ENCODE results near the gene ASTE1. TPM values are rescaled to one million over a fixed set of nuclear protein-coding genes. Genes with fewer than 3 reads are reported as not detected.
"Not testable (repeated sequence)": the region's sequence is repeated elsewhere in the genome, so short reads cannot be mapped to it uniquely, and the experiment has no call there.

Gene ASTE1, protein sequence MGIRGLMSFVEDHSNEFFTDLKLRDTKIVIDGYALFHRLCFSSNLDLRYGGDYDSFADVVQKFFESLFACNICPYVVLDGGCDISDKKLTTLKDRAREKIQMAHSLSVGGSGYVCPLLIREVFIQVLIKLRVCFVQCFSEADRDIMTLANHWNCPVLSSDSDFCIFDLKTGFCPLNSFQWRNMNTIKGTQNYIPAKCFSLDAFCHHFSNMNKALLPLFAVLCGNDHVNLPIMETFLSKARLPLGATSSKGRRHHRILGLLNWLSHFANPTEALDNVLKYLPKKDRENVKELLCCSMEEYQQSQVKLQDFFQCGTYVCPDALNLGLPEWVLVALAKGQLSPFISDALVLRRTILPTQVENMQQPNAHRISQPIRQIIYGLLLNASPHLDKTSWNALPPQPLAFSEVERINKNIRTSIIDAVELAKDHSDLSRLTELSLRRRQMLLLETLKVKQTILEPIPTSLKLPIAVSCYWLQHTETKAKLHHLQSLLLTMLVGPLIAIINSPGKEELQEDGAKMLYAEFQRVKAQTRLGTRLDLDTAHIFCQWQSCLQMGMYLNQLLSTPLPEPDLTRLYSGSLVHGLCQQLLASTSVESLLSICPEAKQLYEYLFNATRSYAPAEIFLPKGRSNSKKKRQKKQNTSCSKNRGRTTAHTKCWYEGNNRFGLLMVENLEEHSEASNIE
- 7.7 TPM for total RNA-seq

GRCh38 chr3:131026321-131027151, at the start of gene ASTE1, which contains the start of gene NEK11:
TSS of gene ASTE1 (minus strand) at chr3:131026825. CDS start at chr3:131025306, 1,519 bp downstream.
TSS of gene NEK11 (plus strand) at chr3:131026877. CDS start at chr3:131029709, 2,832 bp downstream.
- DNase-seq (ENCODE audit: low spot score) (peak; percentile 93), ATAC-seq (peak; percentile 100)
- intact Hi-C loops (cut with DNase I), result no loop called here

DNA sequence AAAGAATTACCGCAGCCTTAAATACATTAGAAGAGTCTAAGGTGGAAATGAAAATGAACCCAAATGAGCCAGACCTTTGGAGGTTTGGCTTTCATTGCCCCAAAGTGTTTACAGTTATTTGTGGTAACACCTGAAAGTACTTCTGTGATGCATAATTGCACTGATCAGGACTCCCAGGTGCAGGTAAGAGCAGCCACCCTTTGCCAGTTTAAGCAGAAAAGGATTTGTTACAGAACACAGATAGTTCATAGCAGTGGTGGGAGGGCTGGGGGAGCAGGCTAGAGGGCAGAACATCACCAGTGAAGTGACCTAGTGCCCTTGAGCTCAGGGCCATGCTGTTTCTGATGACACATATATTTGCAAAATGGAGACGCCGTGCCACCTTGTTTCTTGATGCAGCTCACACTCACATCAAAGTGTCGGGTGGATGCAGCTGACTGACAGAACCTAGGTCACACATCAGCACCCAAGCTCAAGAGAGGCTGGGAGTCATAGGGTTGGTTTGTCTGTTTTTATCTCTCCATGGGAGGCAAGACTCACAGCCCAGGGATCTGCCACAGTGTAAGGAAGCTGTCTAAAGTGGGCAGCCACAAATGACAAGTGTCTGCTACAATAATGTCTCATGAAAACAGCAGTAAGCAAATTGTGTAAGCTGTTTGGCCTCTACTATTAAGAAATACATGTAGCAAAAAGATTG, 49.2 kb upstream of the ASTE1 start:
- ATAC-seq, result no peak
- intact Hi-C loops (cut with DNase I), result no loop called here
- no peak for DNase-seq (ENCODE audit: low spot score)

GRCh38 chr3:131072845-131073244, 46.2 kb upstream of the ASTE1 start:
- ATAC-seq, result peak; percentile 70

GRCh38 chr3:131072099-131072559, 45.5 kb upstream of the ASTE1 start:
- ATAC-seq (no peak), DNase-seq (ENCODE audit: low spot score) (no peak)
- intact Hi-C loops (cut with DNase I), result no loop called here

More at GRCh38 chr3:131072845-131073244, 46.2 kb upstream of the ASTE1 start:
- intact Hi-C loops (cut with DNase I), result no loop called here
- no peak for DNase-seq (ENCODE audit: low spot score)

DNA sequence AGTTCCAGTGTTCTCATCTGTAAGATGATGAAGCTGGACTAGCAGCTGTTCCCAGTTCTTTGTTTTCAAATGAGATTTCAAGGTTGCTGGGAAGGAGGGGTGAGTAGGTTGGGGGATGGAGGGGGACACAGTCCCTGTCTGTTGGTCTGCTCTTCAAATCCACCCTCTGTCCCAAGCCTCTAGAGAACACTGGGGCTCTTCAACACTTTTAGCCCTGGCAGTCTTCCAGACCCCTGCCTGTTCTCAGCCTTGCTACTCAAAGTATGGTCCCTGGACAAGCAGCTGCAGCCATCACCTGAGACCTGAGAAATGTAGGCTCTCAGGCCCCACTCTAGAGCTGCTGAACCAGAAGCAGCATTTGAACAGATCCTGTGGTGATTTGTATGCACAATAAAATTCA, 41.4 kb upstream of the ASTE1 start:
- no peak for DNase-seq (ENCODE audit: low spot score)
- intact Hi-C loops (cut with DNase I), result no loop called here
- ATAC-seq, result no peak

- no peak for DNase-seq (ENCODE audit: low spot score)
- intact Hi-C loops (cut with DNase I), result no loop called here
- ATAC-seq, result no peak
Measured at GRCh38 chr3:131053043-131053859, 26.6 kb upstream of the ASTE1 start.

DNA sequence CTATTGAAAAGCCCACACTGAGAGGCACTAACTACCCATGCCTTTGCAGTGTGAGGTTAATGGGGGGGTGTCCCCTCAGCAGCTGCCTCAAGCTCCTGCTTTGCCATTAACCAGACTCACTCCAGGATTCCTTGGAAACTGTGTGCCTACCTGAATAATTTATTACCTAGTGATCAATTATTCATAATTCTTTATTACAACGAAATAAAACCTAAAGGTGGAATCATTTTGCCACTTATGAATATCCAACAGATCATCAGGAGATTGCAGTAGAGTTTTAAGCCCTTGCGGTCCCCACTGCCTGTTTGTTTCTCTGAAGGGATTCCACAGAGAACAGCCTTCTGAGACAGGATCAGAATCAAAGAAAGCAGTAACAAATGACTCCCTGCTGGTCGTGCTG, 23.4 kb upstream of the ASTE1 start:
- ATAC-seq (no peak), DNase-seq (ENCODE audit: low spot score) (no peak)
- intact Hi-C loops (cut with DNase I), result no loop called here

GRCh38 chr3:131048030-131048429, 21.4 kb upstream of the ASTE1 start:
- ATAC-seq (no peak), DNase-seq (ENCODE audit: low spot score) (no peak)
- intact Hi-C loops (cut with DNase I), result no loop called here

GRCh38 chr3:131047582-131047981, 21.0 kb upstream of the ASTE1 start:
- intact Hi-C loops (cut with DNase I), result no loop called here
- DNase-seq (ENCODE audit: low spot score) (no peak), ATAC-seq (no peak)

DNA sequence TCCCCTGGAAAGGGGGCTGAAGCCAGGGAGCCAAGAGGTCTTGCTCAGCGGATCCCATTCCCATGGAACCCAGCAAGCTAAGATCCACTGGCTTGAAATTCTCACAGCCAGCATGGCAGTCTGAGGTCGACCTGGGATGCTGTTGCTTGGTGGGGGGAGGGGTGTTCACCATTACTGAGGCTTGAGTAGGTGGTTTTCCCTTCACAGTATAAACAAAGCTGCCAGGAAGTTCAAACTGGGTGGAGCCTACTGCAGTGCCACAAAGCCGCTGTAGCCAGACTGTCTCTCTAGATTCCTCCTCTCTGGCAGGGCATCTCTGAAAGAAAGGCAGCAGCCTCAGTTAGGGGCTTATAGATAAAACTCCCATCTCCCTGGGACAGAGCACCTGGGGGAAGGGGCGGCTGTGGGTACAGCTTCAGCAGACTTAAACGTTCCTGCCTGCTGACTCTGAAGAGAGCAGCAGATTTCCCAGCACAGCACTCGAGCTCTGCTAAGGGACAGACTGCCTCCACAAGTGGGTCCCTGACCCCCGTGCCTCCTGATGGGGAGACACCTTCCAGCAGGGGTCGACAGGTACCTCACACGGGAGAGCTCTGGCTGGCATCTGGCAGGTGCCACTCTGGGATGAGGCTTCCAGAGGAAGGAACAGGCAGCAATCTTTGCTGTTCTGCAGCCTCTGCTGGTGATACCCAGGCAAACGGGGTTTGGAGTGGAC, 15.8 kb upstream of the ASTE1 start:
- DNase-seq (ENCODE audit: low spot score); ATAC-seq; intact Hi-C loops (cut with DNase I): not testable (repeated sequence)

GRCh38 chr3:131038326-131038725, 11.7 kb upstream of the ASTE1 start:
- no peak for ATAC-seq
- DNase-seq (ENCODE audit: low spot score), result no peak
- intact Hi-C loops (cut with DNase I), result no loop called here

GRCh38 chr3:131036986-131037385, 10.4 kb upstream of the ASTE1 start:
- intact Hi-C loops (cut with DNase I), result no loop called here
- no peak for ATAC-seq
- no peak for DNase-seq (ENCODE audit: low spot score)

DNA sequence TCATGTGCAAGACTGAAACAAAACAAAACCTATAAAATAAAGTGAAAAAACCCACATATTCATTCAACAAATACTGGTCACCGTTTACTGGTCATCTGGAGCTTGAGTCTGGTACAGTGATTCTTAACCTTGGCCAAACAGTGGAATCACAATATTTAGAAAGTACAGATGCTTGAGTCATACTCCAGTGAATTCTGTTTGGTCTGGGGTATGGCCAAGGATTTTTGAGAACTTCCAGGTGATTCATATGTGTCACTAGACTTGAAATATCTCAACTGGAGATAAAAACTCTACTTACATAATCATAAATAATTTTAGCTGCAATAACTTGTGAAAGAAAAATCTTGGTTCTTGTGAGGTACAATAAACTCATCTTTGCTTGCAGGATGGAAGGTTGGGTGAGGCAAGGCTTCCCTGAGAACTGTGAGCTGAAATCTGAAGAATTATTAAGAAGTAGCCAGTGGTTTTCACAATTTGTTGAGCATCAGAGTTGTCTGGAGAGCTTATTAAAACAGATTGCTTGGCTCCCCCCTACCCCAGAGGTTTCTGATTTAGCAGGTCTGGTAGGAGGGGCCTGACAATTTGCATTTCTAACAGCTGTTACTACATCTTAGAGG, 9.7 kb upstream of the ASTE1 start:
- intact Hi-C loops (cut with DNase I), result no loop called here
- DNase-seq (ENCODE audit: low spot score), result no peak
- no peak for ATAC-seq

DNA sequence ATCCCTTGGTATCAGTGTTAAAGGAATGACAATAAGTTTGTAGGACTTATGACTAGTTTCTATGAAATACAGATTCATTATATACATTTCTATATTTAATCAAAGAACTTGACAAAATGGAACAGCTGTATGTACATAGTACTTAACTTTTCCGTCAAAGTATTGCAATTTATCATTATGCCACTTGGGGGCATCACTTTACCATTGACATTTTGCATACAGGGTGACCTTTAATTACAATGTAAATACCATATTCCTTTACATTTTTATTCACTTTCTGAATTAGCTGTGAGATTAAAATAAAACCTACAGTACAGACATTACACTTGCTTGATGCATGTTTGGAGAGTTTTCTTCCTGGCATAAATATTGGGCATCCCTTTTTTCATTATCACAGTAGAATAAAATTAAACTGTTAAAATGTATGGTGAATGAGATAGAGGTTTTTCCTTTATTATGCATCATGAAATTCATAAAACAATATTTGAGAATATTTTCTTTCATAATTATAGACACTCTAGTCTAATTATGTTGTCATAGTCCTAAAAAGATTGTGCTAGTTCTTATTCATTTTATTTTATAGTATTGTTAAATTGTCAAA, 7.0 kb upstream of the ASTE1 start:
- DNase-seq (ENCODE audit: low spot score) (no peak), ATAC-seq (no peak)
- intact Hi-C loops (cut with DNase I), result no loop called here

- intact Hi-C loops (cut with DNase I), result no loop called here
- no peak for ATAC-seq
Measured at GRCh38 chr3:131031660-131032059, 5.0 kb upstream of the ASTE1 start.

DNA sequence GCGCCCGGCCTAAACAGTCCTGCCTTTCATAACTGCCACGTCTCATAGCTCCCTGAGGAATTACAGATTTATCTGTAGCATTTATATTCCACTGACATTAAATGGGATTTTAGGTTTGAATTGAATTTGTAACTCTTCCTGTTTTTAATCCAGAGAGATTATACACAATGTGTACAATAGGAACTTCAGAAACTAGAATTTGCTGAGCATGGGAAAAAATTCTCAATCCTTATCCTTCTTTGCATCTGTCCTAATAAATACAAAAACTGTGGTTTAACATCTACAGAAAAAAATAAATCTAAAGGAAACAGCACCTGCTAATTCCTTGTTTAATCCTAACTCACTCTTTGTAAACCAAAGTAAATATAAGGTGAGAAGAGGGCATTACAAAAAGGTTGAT, 2.2 kb upstream of the ASTE1 start:
- intact Hi-C loops (cut with DNase I), result no loop called here
- DNase-seq (ENCODE audit: low spot score), result no peak
- no peak for ATAC-seq

More at GRCh38 chr3:131031660-131032059, 5.0 kb upstream of the ASTE1 start:
- DNase-seq (ENCODE audit: low spot score), result no peak

- DNase-seq (ENCODE audit: low spot score), result no peak
- intact Hi-C loops (cut with DNase I), result no loop called here
- ATAC-seq, result no peak
Measured at GRCh38 chr3:131025539-131025938, 1.1 kb downstream of the ASTE1 start.

All from sciatic nerve (tissue), 2 donors.